ENCODE data around the gene THNSL1.

Gene THNSL1

GRCh38 chr10:25075825-25076224, 59.4 kb downstream of the THNSL1 start:
- DNase-seq (ENCODE audit: low read depth): no peak
- no peak overlapping the region for H3K4me3 ChIP-seq (ENCODE audit: low read depth, low read length)
- TF ChIP-seq CTCF (conservative IDR thresholded peaks at IDR 0.05; ENCODE audit: low read depth, low read length): no peak

Data from choroid plexus epithelial cell (primary cell).